SK-N-SH treated with all-trans-retinoic acid at 6 μM for 48 hours (cell line): ENCODE data around the gene CDC42BPG.

Source experiments
- ATAC-seq: fragments of 200-7000 bp; cut with Tn5 transposase; 3 replicates; pipeline ENCODE4 v1.9.1; 2020; ENCODE audit warnings: mild to moderate bottlenecking, moderate library complexity
- ARNTL ChIP-seq: fragments of 450-650 bp; formaldehyde crosslinking; IDR thresholded peaks from 2 replicates; pipeline ENCODE4 v1.5.0; 2020; ENCODE audit warnings: low read depth, mild to moderate bottlenecking, moderate library complexity, borderline replicate concordance
- BACH2 ChIP-seq: fragments of 250-450 bp; sonication (Bioruptor Pico); IDR thresholded peaks from 2 replicates; pipeline ENCODE4 v1.9.0; 2021; ENCODE audit warnings: mild to moderate bottlenecking, borderline replicate concordance
- CSDC2 ChIP-seq: fragments of 250-450 bp; sonication (Bioruptor Pico); IDR thresholded peaks from 2 replicates; pipeline ENCODE4 v1.5.0; 2020; ENCODE audit warnings: mild to moderate bottlenecking, moderate library complexity
- ESRRG ChIP-seq: fragments of 250-450 bp; sonication (Bioruptor Pico); IDR thresholded peaks from 2 replicates; pipeline ENCODE4 v1.6.1; 2021; ENCODE audit warnings: mild to moderate bottlenecking
- GLIS3 ChIP-seq: fragments of 250-450 bp; sonication (Bioruptor Pico); IDR thresholded peaks from 2 replicates; pipeline ENCODE4 v1.5.0; 2020; ENCODE audit warnings: mild to moderate bottlenecking, moderate library complexity
- ISL1 ChIP-seq: fragments of 250-450 bp; sonication (Bioruptor Pico); IDR thresholded peaks from 2 replicates; pipeline ENCODE4 v2.1.2; 2022; ENCODE audit warnings: mild to moderate bottlenecking, moderate library complexity
- OSR1 ChIP-seq: fragments of 250-450 bp; sonication (Bioruptor Pico); IDR thresholded peaks from 2 replicates; pipeline ENCODE4 v1.8.0; 2022; ENCODE audit warnings: moderate library complexity, mild to moderate bottlenecking, inconsistent platforms
- POU6F1 ChIP-seq: fragments of 250-450 bp; sonication (Bioruptor Pico); IDR thresholded peaks from 2 replicates; pipeline ENCODE4 v1.8.0; 2021; ENCODE audit warnings: low read depth, mild to moderate bottlenecking, moderate library complexity, borderline replicate concordance
- PPARA ChIP-seq: fragments of 250-450 bp; sonication (Bioruptor Pico); IDR thresholded peaks from 2 replicates; pipeline ENCODE4 v1.5.0; 2020; ENCODE audit warnings: mild to moderate bottlenecking, borderline replicate concordance
- SNAI2 ChIP-seq: fragments of 250-450 bp; sonication (Bioruptor Pico); IDR thresholded peaks from 2 replicates; pipeline ENCODE4 v1.5.0; 2020; ENCODE audit warnings: mild to moderate bottlenecking, moderate library complexity
- TCF4 ChIP-seq: fragments of 250-450 bp; sonication (Bioruptor Pico); IDR thresholded peaks from 2 replicates; pipeline ENCODE4 v1.8.0; 2021; ENCODE audit warnings: mild to moderate bottlenecking, moderate library complexity, borderline replicate concordance
- TOX ChIP-seq: fragments of 250-450 bp; sonication (Bioruptor Pico); IDR thresholded peaks from 2 replicates; pipeline ENCODE4 v1.8.0; 2021; ENCODE audit warnings: mild to moderate bottlenecking, moderate library complexity, borderline replicate concordance
- TSHZ2 ChIP-seq: fragments of 250-450 bp; sonication (Bioruptor Pico); IDR thresholded peaks from 2 replicates; pipeline ENCODE4 v1.5.0; 2020; ENCODE audit warnings: mild to moderate bottlenecking, moderate library complexity
- ZC3H10 ChIP-seq: fragments of 250-450 bp; sonication (Bioruptor Pico); IDR thresholded peaks from 2 replicates; pipeline ENCODE4 v1.5.1; 2021; ENCODE audit warnings: mild to moderate bottlenecking, moderate library complexity
- ZFP3 ChIP-seq: fragments of 250-450 bp; sonication (Bioruptor Pico); IDR thresholded peaks from 2 replicates; pipeline ENCODE4 v1.5.0; 2020; ENCODE audit warnings: mild to moderate bottlenecking, moderate library complexity
- ZFP30 ChIP-seq: fragments of 450-650 bp; formaldehyde crosslinking; IDR thresholded peaks from 2 replicates; pipeline ENCODE4 v1.5.0; 2022; ENCODE audit warnings: mild to moderate bottlenecking, moderate library complexity
- ZNF565 ChIP-seq: fragments of 450-650 bp; formaldehyde crosslinking; conservative IDR thresholded peaks from 2 replicates; pipeline ENCODE4 v1.5.0; 2020; ENCODE audit warnings: low read depth, mild to moderate bottlenecking, moderate library complexity
- ZNF70 ChIP-seq: fragments of 450-650 bp; formaldehyde crosslinking; IDR thresholded peaks from 2 replicates; pipeline ENCODE4 v1.5.0; 2020; ENCODE audit warnings: mild to moderate bottlenecking, moderate library complexity
- ZNF8 ChIP-seq: fragments of 450-650 bp; formaldehyde crosslinking; IDR thresholded peaks from 2 replicates; pipeline ENCODE4 v1.5.0; 2020; ENCODE audit warnings: mild to moderate bottlenecking, moderate library complexity
- TF ChIP-seq, protein P1 (sequence below): fragments of 250-450 bp; sonication (Bioruptor Pico); IDR thresholded peaks from 2 replicates; pipeline ENCODE4 v1.8.0; 2020; ENCODE audit warnings: mild to moderate bottlenecking, moderate library complexity, borderline replicate concordance
- TF ChIP-seq, protein P2 (sequence below): fragments of 250-450 bp; sonication (Bioruptor Pico); IDR thresholded peaks from 2 replicates; pipeline ENCODE4 v1.5.1; 2020; ENCODE audit warnings: low read depth, mild to moderate bottlenecking, moderate library complexity

The CDC42BPG gene

GRCh38 chr11:64866173-64866491, 21.7 kb upstream of the CDC42BPG start (continued):
- TF ChIP-seq ZFP30 (no peak), ESRRG (CRISPR knock-in tag) (no peak), TCF4 (no peak), ISL1 (CRISPR knock-in tag) (no peak), ARNTL (no peak), POU6F1 (CRISPR knock-in tag) (no peak), SNAI2 (CRISPR knock-in tag) (no peak), TOX (CRISPR knock-in tag) (no peak)
- TF ChIP-seq, protein P1, sequence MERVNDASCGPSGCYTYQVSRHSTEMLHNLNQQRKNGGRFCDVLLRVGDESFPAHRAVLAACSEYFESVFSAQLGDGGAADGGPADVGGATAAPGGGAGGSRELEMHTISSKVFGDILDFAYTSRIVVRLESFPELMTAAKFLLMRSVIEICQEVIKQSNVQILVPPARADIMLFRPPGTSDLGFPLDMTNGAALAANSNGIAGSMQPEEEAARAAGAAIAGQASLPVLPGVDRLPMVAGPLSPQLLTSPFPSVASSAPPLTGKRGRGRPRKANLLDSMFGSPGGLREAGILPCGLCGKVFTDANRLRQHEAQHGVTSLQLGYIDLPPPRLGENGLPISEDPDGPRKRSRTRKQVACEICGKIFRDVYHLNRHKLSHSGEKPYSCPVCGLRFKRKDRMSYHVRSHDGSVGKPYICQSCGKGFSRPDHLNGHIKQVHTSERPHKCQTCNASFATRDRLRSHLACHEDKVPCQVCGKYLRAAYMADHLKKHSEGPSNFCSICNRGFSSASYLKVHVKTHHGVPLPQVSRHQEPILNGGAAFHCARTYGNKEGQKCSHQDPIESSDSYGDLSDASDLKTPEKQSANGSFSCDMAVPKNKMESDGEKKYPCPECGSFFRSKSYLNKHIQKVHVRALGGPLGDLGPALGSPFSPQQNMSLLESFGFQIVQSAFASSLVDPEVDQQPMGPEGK: no peak

- TF ChIP-seq ZNF565 (CRISPR knock-in tag): no peak
- no peak for TF ChIP-seq ZFP30
- TF ChIP-seq POU6F1 (CRISPR knock-in tag): no peak
- no peak for TF ChIP-seq ZFP3 (CRISPR knock-in tag)
- no peak for TF ChIP-seq BACH2 (CRISPR knock-in tag)
- TF ChIP-seq ESRRG (CRISPR knock-in tag): no peak
- no peak for TF ChIP-seq ZC3H10 (CRISPR knock-in tag)
- no peak for TF ChIP-seq OSR1 (CRISPR knock-in tag)
- TF ChIP-seq ARNTL: no peak
- TF ChIP-seq GLIS3 (CRISPR knock-in tag): no peak
- no peak for ATAC-seq
Measured at GRCh38 chr11:64865286-64866172, 21.1 kb upstream of the CDC42BPG start.

GRCh38 chr11:64864473-64865285, 20.2 kb upstream of the CDC42BPG start:
- ATAC-seq: peak; percentile 17; the same call in 2 of the 3 replicates
- no peak for TF ChIP-seq OSR1 (CRISPR knock-in tag)
- no peak for TF ChIP-seq PPARA (CRISPR knock-in tag)
- TF ChIP-seq TSHZ2 (CRISPR knock-in tag): no peak
- no peak for TF ChIP-seq TOX (CRISPR knock-in tag)
- TF ChIP-seq ZFP30: no peak
- no peak for TF ChIP-seq ESRRG (CRISPR knock-in tag)
- no peak for TF ChIP-seq ZC3H10 (CRISPR knock-in tag)
- TF ChIP-seq ARNTL: no peak
- no peak for TF ChIP-seq BACH2 (CRISPR knock-in tag)
- TF ChIP-seq ZNF70 (CRISPR knock-in tag): no peak
- TF ChIP-seq CSDC2 (CRISPR knock-in tag): no peak
- TF ChIP-seq, protein P1: no peak
- TF ChIP-seq SNAI2 (CRISPR knock-in tag): no peak
- TF ChIP-seq ZFP3 (CRISPR knock-in tag): no peak
- no peak for TF ChIP-seq ZNF8
- TF ChIP-seq, protein P2, sequence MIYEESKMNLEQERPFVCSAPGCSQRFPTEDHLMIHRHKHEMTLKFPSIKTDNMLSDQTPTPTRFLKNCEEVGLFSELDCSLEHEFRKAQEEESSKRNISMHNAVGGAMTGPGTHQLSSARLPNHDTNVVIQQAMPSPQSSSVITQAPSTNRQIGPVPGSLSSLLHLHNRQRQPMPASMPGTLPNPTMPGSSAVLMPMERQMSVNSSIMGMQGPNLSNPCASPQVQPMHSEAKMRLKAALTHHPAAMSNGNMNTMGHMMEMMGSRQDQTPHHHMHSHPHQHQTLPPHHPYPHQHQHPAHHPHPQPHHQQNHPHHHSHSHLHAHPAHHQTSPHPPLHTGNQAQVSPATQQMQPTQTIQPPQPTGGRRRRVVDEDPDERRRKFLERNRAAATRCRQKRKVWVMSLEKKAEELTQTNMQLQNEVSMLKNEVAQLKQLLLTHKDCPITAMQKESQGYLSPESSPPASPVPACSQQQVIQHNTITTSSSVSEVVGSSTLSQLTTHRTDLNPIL (CRISPR knock-in tag): no peak
- no peak for TF ChIP-seq ZNF565 (CRISPR knock-in tag)
